ENCODE data around the gene KLRC4.

KLRC4 gene

GRCh38 chr12:10362325-10362724 lies 47.2 kb downstream of the KLRC4 start:
- Histone ChIP-seq H2BK120ac (ENCODE audit: low read depth, low read length) (no peak overlapping the region), H3K27me3 (ENCODE audit: insufficient read depth, low read length, poor library complexity) (no peaks in the 10 kb centered on the region), H4K5ac (ENCODE audit: low read length) (no peak overlapping the region), H2BK15ac (replicated peaks; ENCODE audit: low read depth) (no peak overlapping the region), H2AK5ac (ENCODE audit: low read length) (no peak overlapping the region), H3K4me2 (ENCODE audit: low read length) (no peak overlapping the region), H3K27ac (ENCODE audit: low read depth, low read length) (no peak overlapping the region), H2BK5ac (ENCODE audit: low read length) (no peak overlapping the region), H3K4me1 (ENCODE audit: control insufficient read depth, low read depth, low read length) (peaks cover 12% of the 10 kb centered on the region), H3K18ac (ENCODE audit: low read length) (no peak overlapping the region), H3K4ac (ENCODE audit: low read depth, low read length) (no peak overlapping the region), H3K23ac (ENCODE audit: low read length) (no peak overlapping the region), H3K36me3 (ENCODE audit: control insufficient read depth, insufficient read depth, low read length) (no peaks in the 10 kb centered on the region), H3K79me2 (ENCODE audit: control insufficient read depth, insufficient read depth, low read length) (no peaks in the 10 kb centered on the region), H3K79me1 (ENCODE audit: low read length) (no peaks in the 10 kb centered on the region), H3K9ac (ENCODE audit: low read length) (no peak overlapping the region), H3K4me3 (ENCODE audit: low read length) (no peak overlapping the region), H4K8ac (ENCODE audit: low read depth, low read length) (peak overlapping the region; percentile 58), H3K56ac (ENCODE audit: low read length) (peak overlapping the region; percentile 53)
- WGBS (ENCODE audit: extremely low coverage, insufficient coverage, low lambda C conversion rate): no CpG with 5 or more reads among the region's 3 CpGs
- DNase-seq: no peak

- Histone ChIP-seq H3K79me2 (ENCODE audit: control insufficient read depth, insufficient read depth, low read length) (no peaks in the 10 kb centered on the region), H3K27ac (ENCODE audit: low read depth, low read length) (no peak overlapping the region), H3K4me3 (ENCODE audit: low read length) (no peak overlapping the region), H2BK15ac (replicated peaks; ENCODE audit: low read depth) (no peak overlapping the region), H4K8ac (ENCODE audit: low read depth, low read length) (no peak overlapping the region), H3K36me3 (ENCODE audit: control insufficient read depth, insufficient read depth, low read length) (no peaks in the 10 kb centered on the region), H3K18ac (ENCODE audit: low read length) (no peak overlapping the region), H3K56ac (ENCODE audit: low read length) (peak overlapping the region; percentile 18), H3K27me3 (ENCODE audit: insufficient read depth, low read length, poor library complexity) (no peaks in the 10 kb centered on the region), H3K4me1 (ENCODE audit: control insufficient read depth, low read depth, low read length) (peaks cover 12% of the 10 kb centered on the region), H2BK120ac (ENCODE audit: low read depth, low read length) (no peak overlapping the region), H4K5ac (ENCODE audit: low read length) (no peak overlapping the region), H3K79me1 (ENCODE audit: low read length) (no peaks in the 10 kb centered on the region), H3K23ac (ENCODE audit: low read length) (no peak overlapping the region), H3K4me2 (ENCODE audit: low read length) (no peak overlapping the region), H2BK5ac (ENCODE audit: low read length) (no peak overlapping the region), H2AK5ac (ENCODE audit: low read length) (no peak overlapping the region), H3K4ac (ENCODE audit: low read depth, low read length) (no peak overlapping the region), H3K9ac (ENCODE audit: low read length) (no peak overlapping the region)
- peak; percentile 57 for DNase-seq
- no CpG with 5 or more reads among the region's 4 CpGs for WGBS (ENCODE audit: extremely low coverage, insufficient coverage, low lambda C conversion rate)
Observed at GRCh38 chr12:10361622-10362021, 47.9 kb downstream of the KLRC4 start.

GRCh38 chr12:10361084-10361483 lies 48.5 kb downstream of the KLRC4 start:
- peak; percentile 56 for DNase-seq
- Histone ChIP-seq H2BK15ac (replicated peaks; ENCODE audit: low read depth) (no peak overlapping the region), H3K4me2 (ENCODE audit: low read length) (no peak overlapping the region), H4K5ac (ENCODE audit: low read length) (no peak overlapping the region), H3K56ac (ENCODE audit: low read length) (peak overlapping the region; percentile 18), H3K27me3 (ENCODE audit: insufficient read depth, low read length, poor library complexity) (no peaks in the 10 kb centered on the region), H3K4ac (ENCODE audit: low read depth, low read length) (no peak overlapping the region), H2BK5ac (ENCODE audit: low read length) (peak overlapping the region; percentile 13), H2BK120ac (ENCODE audit: low read depth, low read length) (no peak overlapping the region), H3K36me3 (ENCODE audit: control insufficient read depth, insufficient read depth, low read length) (no peaks in the 10 kb centered on the region), H3K79me1 (ENCODE audit: low read length) (no peaks in the 10 kb centered on the region), H3K27ac (ENCODE audit: low read depth, low read length) (no peak overlapping the region), H4K8ac (ENCODE audit: low read depth, low read length) (no peak overlapping the region), H3K18ac (ENCODE audit: low read length) (peak overlapping the region; percentile 87), H3K4me3 (ENCODE audit: low read length) (no peak overlapping the region), H3K4me1 (ENCODE audit: control insufficient read depth, low read depth, low read length) (peaks cover 12% of the 10 kb centered on the region), H3K79me2 (ENCODE audit: control insufficient read depth, insufficient read depth, low read length) (no peaks in the 10 kb centered on the region), H3K9ac (ENCODE audit: low read length) (no peak overlapping the region), H2AK5ac (ENCODE audit: low read length) (no peak overlapping the region), H3K23ac (ENCODE audit: low read length) (no peak overlapping the region)
- WGBS (ENCODE audit: extremely low coverage, insufficient coverage, low lambda C conversion rate): no CpG with 5 or more reads among the region's 4 CpGs

- H3K4me2 ChIP-seq (ENCODE audit: low read length): no peak overlapping the region
- DNase-seq: no peak
- no peaks in the 10 kb centered on the region for H3K36me3 ChIP-seq (ENCODE audit: control insufficient read depth, insufficient read depth, low read length)
- no peaks in the 10 kb centered on the region for H3K27me3 ChIP-seq (ENCODE audit: insufficient read depth, low read length, poor library complexity)
- H3K23ac ChIP-seq (ENCODE audit: low read length): no peak overlapping the region
- H3K4me3 ChIP-seq (ENCODE audit: low read length): no peak overlapping the region
- H3K79me2 ChIP-seq (ENCODE audit: control insufficient read depth, insufficient read depth, low read length): no peaks in the 10 kb centered on the region
- H3K18ac ChIP-seq (ENCODE audit: low read length): peak overlapping the region; percentile 43
- no peaks in the 10 kb centered on the region for H3K79me1 ChIP-seq (ENCODE audit: low read length)
- H3K9ac ChIP-seq (ENCODE audit: low read length): no peak overlapping the region
- H2BK15ac ChIP-seq (replicated peaks; ENCODE audit: low read depth): no peak overlapping the region
- peak overlapping the region; percentile 11 for H2BK5ac ChIP-seq (ENCODE audit: low read length)
- no peak overlapping the region for H3K56ac ChIP-seq (ENCODE audit: low read length)
- peaks cover 8% of the 10 kb centered on the region for H3K4me1 ChIP-seq (ENCODE audit: control insufficient read depth, low read depth, low read length)
- H2BK120ac ChIP-seq (ENCODE audit: low read depth, low read length): no peak overlapping the region
- no peak overlapping the region for H4K5ac ChIP-seq (ENCODE audit: low read length)
- no peak overlapping the region for H3K4ac ChIP-seq (ENCODE audit: low read depth, low read length)
- WGBS (ENCODE audit: extremely low coverage, insufficient coverage, low lambda C conversion rate): no CpG with 5 or more reads among the region's 1 CpG
- no peak overlapping the region for H4K8ac ChIP-seq (ENCODE audit: low read depth, low read length)
- no peak overlapping the region for H2AK5ac ChIP-seq (ENCODE audit: low read length)
- no peak overlapping the region for H3K27ac ChIP-seq (ENCODE audit: low read depth, low read length)
Observed at GRCh38 chr12:10358969-10359368, 50.6 kb downstream of the KLRC4 start.

- Histone ChIP-seq H3K4ac (ENCODE audit: low read depth, low read length) (peak overlapping the region; percentile 1), H3K27me3 (ENCODE audit: insufficient read depth, low read length, poor library complexity) (no peaks in the 10 kb centered on the region), H2AK5ac (ENCODE audit: low read length) (no peak overlapping the region), H3K56ac (ENCODE audit: low read length) (no peak overlapping the region), H2BK5ac (ENCODE audit: low read length) (no peak overlapping the region), H3K4me1 (ENCODE audit: control insufficient read depth, low read depth, low read length) (peaks cover 3% of the 10 kb centered on the region), H4K8ac (ENCODE audit: low read depth, low read length) (no peak overlapping the region), H4K5ac (ENCODE audit: low read length) (no peak overlapping the region), H3K79me2 (ENCODE audit: control insufficient read depth, insufficient read depth, low read length) (no peaks in the 10 kb centered on the region), H3K79me1 (ENCODE audit: low read length) (no peaks in the 10 kb centered on the region), H2BK15ac (replicated peaks; ENCODE audit: low read depth) (no peak overlapping the region), H3K18ac (ENCODE audit: low read length) (peak overlapping the region; percentile 71), H3K23ac (ENCODE audit: low read length) (no peak overlapping the region), H3K36me3 (ENCODE audit: control insufficient read depth, insufficient read depth, low read length) (no peaks in the 10 kb centered on the region), H3K4me2 (ENCODE audit: low read length) (no peak overlapping the region), H3K27ac (ENCODE audit: low read depth, low read length) (no peak overlapping the region), H3K4me3 (ENCODE audit: low read length) (no peak overlapping the region), H2BK120ac (ENCODE audit: low read depth, low read length) (no peak overlapping the region), H3K9ac (ENCODE audit: low read length) (no peak overlapping the region)
- DNase-seq: no peak
- WGBS (ENCODE audit: extremely low coverage, insufficient coverage, low lambda C conversion rate): no CpG with 5 or more reads among the region's 5 CpGs
Observed at GRCh38 chr12:10358131-10358530, 51.4 kb downstream of the KLRC4 start.

Measured in mesendoderm (in vitro differentiated cells).